ENCODE data around the gene SERTAD3. TPM values are rescaled to one million over a fixed set of nuclear protein-coding genes. Genes with fewer than 3 reads are reported as not detected.
"Not testable (repeated sequence)": the region's sequence is repeated elsewhere in the genome, so short reads cannot be mapped to it uniquely, and the experiment has no call there.

SERTAD3 gene
- total RNA-seq, 2 donors from 2014 or later, result 5.7 to 10.2 TPM

- intact Hi-C loops (cut with DNase I), result no loop called here
- no peaks in the 10 kb centered on the region for H3K4me1 ChIP-seq
- 60 to 75% methylated on average over 5 to 16 of the region's 16 CpGs for WGBS, 2 donors
- H3K9me3 ChIP-seq, result no peaks in the 10 kb centered on the region
- DNase-seq (no peak), ATAC-seq (no peak)
- H3K36me3 ChIP-seq (replicated peaks in 1 of 2; ENCODE audit: insufficient read depth in 1 of 2, low read depth in 2 of 2), result no peaks in the 10 kb centered on the region
- no peak overlapping the region for H3K27ac ChIP-seq
- TF ChIP-seq POLR2A (IDR thresholded peaks at IDR 0.05), result no peak
- no peak for TF ChIP-seq CTCF (IDR thresholded peaks at IDR 0.05)
- no peaks in the 10 kb centered on the region for H3K27me3 ChIP-seq
- no peak overlapping the region for H3K4me3 ChIP-seq
Measured at GRCh38 chr19:40411125-40411842, 32.9 kb downstream of the SERTAD3 start.

GRCh38 chr19:40410030-40410389 lies 34.1 kb downstream of the SERTAD3 start:
- H3K27me3 ChIP-seq, result no peaks in the 10 kb centered on the region
- 21 to 64% methylated on average over 2 to 9 of the region's 9 CpGs for WGBS, 2 donors
- intact Hi-C loops (cut with DNase I), result no loop called here
- no peak overlapping the region for H3K4me3 ChIP-seq
- no peak overlapping the region for H3K27ac ChIP-seq
- DNase-seq, result no peak
- ATAC-seq, result no peak
- no peak for TF ChIP-seq CTCF (IDR thresholded peaks at IDR 0.05)
- TF ChIP-seq POLR2A (IDR thresholded peaks at IDR 0.05), result no peak
- H3K36me3 ChIP-seq (replicated peaks in 1 of 2; ENCODE audit: insufficient read depth in 1 of 2, low read depth in 2 of 2), result no peaks in the 10 kb centered on the region
- H3K9me3 ChIP-seq, result no peaks in the 10 kb centered on the region
- H3K4me1 ChIP-seq, result no peaks in the 10 kb centered on the region

- ATAC-seq; intact Hi-C loops (cut with DNase I); H3K27ac ChIP-seq; H3K4me1 ChIP-seq; H3K4me3 ChIP-seq; H3K27me3 ChIP-seq; DNase-seq; H3K9me3 ChIP-seq; H3K36me3 ChIP-seq (replicated peaks in 1 of 2; ENCODE audit: insufficient read depth in 1 of 2, low read depth in 2 of 2): not testable (repeated sequence)
- WGBS, 2 donors, result 80% methylated on average over 8 of the region's 8 CpGs; no CpG with 5 or more reads in 1 of the 2 donors
Measured at GRCh38 chr19:40408598-40408925, 35.6 kb downstream of the SERTAD3 start.

GRCh38 chr19:40407714-40408597 lies 36.2 kb downstream of the SERTAD3 start:
- H3K27ac ChIP-seq, result no peak overlapping the region
- DNase-seq (no peak), ATAC-seq (no peak)
- H3K4me3 ChIP-seq, result no peak overlapping the region
- H3K27me3 ChIP-seq, result no peaks in the 10 kb centered on the region
- TF ChIP-seq CTCF (IDR thresholded peaks at IDR 0.05) (no peak), POLR2A (IDR thresholded peaks at IDR 0.05) (no peak)
- intact Hi-C loops (cut with DNase I), result no loop called here
- no peaks in the 10 kb centered on the region for H3K36me3 ChIP-seq (replicated peaks in 1 of 2; ENCODE audit: insufficient read depth in 1 of 2, low read depth in 2 of 2)
- no peaks in the 10 kb centered on the region for H3K9me3 ChIP-seq
- WGBS, 2 donors, result 61 to 64% methylated on average over 9 to 22 of the region's 22 CpGs
- H3K4me1 ChIP-seq, result peaks cover 12% of the 10 kb centered on the region

GRCh38 chr19:40403262-40403984 lies 40.7 kb downstream of the SERTAD3 start:
- TF ChIP-seq POLR2A (IDR thresholded peaks at IDR 0.05) (peak in 2 of 3 donors; percentile 28 to 51), CTCF (IDR thresholded peaks at IDR 0.05) (peak in 1 of 7 experiments; percentile 18)
- ATAC-seq, result peak; percentile 88
- Histone ChIP-seq H3K9me3 (no peaks in the 10 kb centered on the region), H3K27me3 (no peaks in the 10 kb centered on the region), H3K36me3 (replicated peaks in 1 of 2; ENCODE audit: insufficient read depth in 1 of 2, low read depth in 2 of 2) (no peaks in the 10 kb centered on the region), H3K4me1 (peaks cover 14% of the 10 kb centered on the region), H3K4me3 (peak overlapping the region; percentile 3 to 20), H3K27ac (peak overlapping the region in 3 of 4 donors; percentile 68 to 85 (median 71))
- 0 to 1% methylated on average over 24 to 37 of the region's 41 CpGs for WGBS, 2 donors
- intact Hi-C loops (cut with DNase I), result no loop called here
- DNase-seq, result peak; percentile 85 to 94 (median 88)

Measured in body of pancreas (tissue), 4 donors.